ENCODE data around the gene ME1.
"Not testable (repeated sequence)": the region's sequence is repeated elsewhere in the genome, so short reads cannot be mapped to it uniquely, and the experiment has no call there.

ME1 gene

GRCh38 chr6:83430611-83431544, at the start of gene ME1:
TSS of gene ME1 (minus strand) at chr6:83431051. CDS start at chr6:83430954, 97 bp downstream.
- DNase-seq (ENCODE audit: low read depth in 2 of 2) = peak in 1 of 2 donors; percentile 3

- no peak for DNase-seq (ENCODE audit: low read depth in 2 of 2)
These were observed 49.6 kb upstream of the ME1 start for GRCh38 chr6:83480470-83480869.

- no peak for DNase-seq (ENCODE audit: low read depth in 2 of 2)
These were observed 48.5 kb upstream of the ME1 start for GRCh38 chr6:83479389-83479788.

- DNase-seq (ENCODE audit: low read depth in 2 of 2) = no peak
These were observed 46.1 kb upstream of the ME1 start for GRCh38 chr6:83476971-83477370.

- DNase-seq (ENCODE audit: low read depth in 2 of 2) = no peak
These were observed 43.5 kb upstream of the ME1 start for GRCh38 chr6:83474309-83474708.

GRCh38 chr6:83472767-83473166, 41.9 kb upstream of the ME1 start:
- no peak for DNase-seq (ENCODE audit: low read depth in 2 of 2)

- DNase-seq (ENCODE audit: low read depth in 2 of 2) = no peak
These were observed 39.7 kb upstream of the ME1 start for GRCh38 chr6:83470587-83470986.

- DNase-seq (ENCODE audit: low read depth in 2 of 2) = no peak
These were observed 39.1 kb upstream of the ME1 start for GRCh38 chr6:83470001-83470400.

GRCh38 chr6:83467620-83468036, 36.8 kb upstream of the ME1 start:
- DNase-seq (ENCODE audit: low read depth in 2 of 2) = no peak

GRCh38 chr6:83466328-83466727, 35.5 kb upstream of the ME1 start:
- DNase-seq (ENCODE audit: low read depth in 2 of 2) = no peak

GRCh38 chr6:83464381-83465140, 33.7 kb upstream of the ME1 start:
- DNase-seq (ENCODE audit: low read depth in 2 of 2) = no peak

- DNase-seq (ENCODE audit: low read depth in 2 of 2) = no peak
These were observed 33.0 kb upstream of the ME1 start for GRCh38 chr6:83463886-83464285.

GRCh38 chr6:83462524-83462923, 31.7 kb upstream of the ME1 start:
- DNase-seq (ENCODE audit: low read depth in 2 of 2) = no peak

GRCh38 chr6:83461438-83461837, 30.6 kb upstream of the ME1 start:
- DNase-seq (ENCODE audit: low read depth in 2 of 2) = no peak

GRCh38 chr6:83459663-83460062, 28.8 kb upstream of the ME1 start:
- DNase-seq (ENCODE audit: low read depth in 2 of 2) = no peak

GRCh38 chr6:83450015-83450414, 19.2 kb upstream of the ME1 start:
- DNase-seq (ENCODE audit: low read depth in 2 of 2) = not testable (repeated sequence)

GRCh38 chr6:83444086-83444699, 13.3 kb upstream of the ME1 start:
- DNase-seq (ENCODE audit: low read depth in 2 of 2) = not testable (repeated sequence)

GRCh38 chr6:83443516-83443915, 12.7 kb upstream of the ME1 start:
- DNase-seq (ENCODE audit: low read depth in 2 of 2) = no peak

- no peak for DNase-seq (ENCODE audit: low read depth in 2 of 2)
These were observed 11.9 kb upstream of the ME1 start for GRCh38 chr6:83442752-83443151.

- no peak for DNase-seq (ENCODE audit: low read depth in 2 of 2)
These were observed 8.3 kb upstream of the ME1 start for GRCh38 chr6:83439201-83439600.

- no peak for DNase-seq (ENCODE audit: low read depth in 2 of 2)
These were observed 5.8 kb upstream of the ME1 start for GRCh38 chr6:83436674-83437073.

- no peak for DNase-seq (ENCODE audit: low read depth in 2 of 2)
These were observed 2.3 kb upstream of the ME1 start for GRCh38 chr6:83433177-83433576.
